Lung (tissue), 12 donors: Measurements from ENCODE around the gene HCRTR1. TPM values are rescaled to one million over a fixed set of nuclear protein-coding genes. Genes with fewer than 3 reads are reported as not detected.

Experiments used
- ATAC-seq: fragments of 200-7000 bp; cut with Tn5 transposase; one replicate; pipeline ENCODE4 v1.9.1; 2020; ENCODE audit warnings: moderate number of reproducible peaks; ENCODE audit not compliant: insufficient read depth, low FRiP score
- DNase-seq, 3 donors: peaks; one replicate each; pipeline ENCODE4 v3.0.0-alpha.2; 2013 to 2017
- H3K27ac ChIP-seq, 2 donors: one replicate each; pipeline ENCODE4 v1.5.1; 2013; ENCODE audit warnings: mild to moderate bottlenecking in 2 of 2, moderate library complexity in 2 of 2, control low read depth in 1 of 2, inconsistent platforms in 1 of 2, low read depth in 1 of 2, low read length in 1 of 2
- H3K27me3 ChIP-seq, 3 donors: one replicate each; pipeline ENCODE4 v1.5.1; 2013; ENCODE audit warnings: low read length in 2 of 3; ENCODE audit not compliant: control insufficient read depth in 3 of 3, insufficient read depth in 3 of 3
- H3K36me3 ChIP-seq, 4 donors: one replicate each; pipeline ENCODE4 v1.5.1; 2013; ENCODE audit warnings: low read length in 4 of 4, mild to moderate bottlenecking in 1 of 4, moderate library complexity in 1 of 4; ENCODE audit not compliant: control insufficient read depth in 4 of 4, insufficient read depth in 4 of 4
- H3K4me1 ChIP-seq, 5 donors: one replicate each; pipeline ENCODE4 v1.5.1; 2013; ENCODE audit warnings: low read length in 5 of 5, mild to moderate bottlenecking in 2 of 5, moderate library complexity in 1 of 5; ENCODE audit not compliant: control insufficient read depth in 5 of 5, insufficient read depth in 5 of 5
- H3K4me3 ChIP-seq: one replicate; pipeline ENCODE4 v1.5.1; 2013; ENCODE audit warnings: mild to moderate bottlenecking, control low read depth, moderate library complexity
- H3K9ac ChIP-seq, 2 donors: one replicate each; pipeline ENCODE4 v1.5.1; 2013; ENCODE audit warnings: low read length in 2 of 2, control low read depth in 1 of 2; ENCODE audit not compliant: insufficient read depth in 1 of 2
- H3K9me3 ChIP-seq, 4 donors: one replicate each; pipeline ENCODE4 v1.5.1; 2013; ENCODE audit warnings: low read length in 3 of 4, mild to moderate bottlenecking in 1 of 4, moderate library complexity in 1 of 4; ENCODE audit not compliant: control insufficient read depth in 4 of 4, insufficient read depth in 3 of 4
- WGBS, 2 donors: extraction: QIAGEN DNeasy Blood & Tissue Kit; methylation state at CpG; one replicate each; pipeline ENCODE4 v1.1.7; 2013; 5-methylcytosine and 5-hydroxymethylcytosine counted together
- polyA plus RNA-seq, 2 donors: library from polyadenylated mRNA; stranded (reverse); fragments of 200-250 nt; gene quantifications; one replicate each; pipeline ENCODE4 v1.2.1, GENCODE V29; 2013
- total RNA-seq, 2 donors: library from RNA; depleted of rRNA in 1 of 2; stranded (reverse); fragments of >200 nt in 1 of 2; gene quantifications; one replicate each; pipeline ENCODE4 v1.2.1, GENCODE V29; 2014 to 2021
- TF ChIP-seq, protein P1 (sequence below): IDR thresholded peaks from 2 replicates; pipeline ENCODE4 v1.5.1; 2012; ENCODE audit warnings: mild to moderate bottlenecking; ENCODE audit errors: control extremely low read depth, extremely low read depth
- donor health status: control.
- donor health status: control.
- donor health status: Bipolar disorder and iron deficiency.
- donor health status: healthy.
- donor health status: DM: yes; HTN: yes; CAD: no.

The HCRTR1 gene
- total and polyA plus RNA-seq, 4 donors, result 0.08 to 0.14 TPM; not detected in 2

DNA sequence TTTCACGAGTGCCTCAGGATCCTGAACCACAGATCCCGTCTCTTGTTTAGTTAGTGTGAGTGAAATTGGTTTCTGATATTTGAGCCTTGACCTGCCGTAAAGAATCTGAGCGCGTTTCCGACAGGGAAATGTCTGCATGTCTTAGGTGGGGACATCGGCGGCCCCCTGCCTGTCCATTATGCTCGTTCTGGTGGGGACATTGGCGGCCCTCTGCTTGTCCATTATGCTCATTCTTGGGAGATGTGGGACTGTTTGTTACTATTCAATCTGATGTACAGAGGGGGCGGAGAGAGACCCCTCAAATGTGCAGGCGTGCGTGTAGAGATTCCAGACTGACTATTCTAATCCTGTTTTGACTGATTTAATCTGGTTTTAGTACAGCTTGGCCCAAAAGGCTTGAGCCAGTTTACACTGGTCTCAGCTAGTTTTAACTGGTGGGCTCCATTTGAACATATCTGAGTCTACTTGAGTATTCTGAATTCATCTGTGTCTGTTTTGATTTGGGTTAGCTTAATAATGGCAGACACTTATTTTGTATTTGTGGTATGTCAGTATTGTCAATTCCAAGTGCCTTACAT lies 47.8 kb upstream of the HCRTR1 start:
- Histone ChIP-seq H3K4me1 (peaks cover 3 to 21% (median 6%) of the 10 kb centered on the region in 5 donors), H3K36me3 (no peaks in the 10 kb centered on the region), H3K9ac (no peak overlapping the region), H3K27ac (peak overlapping the region in 1 of 2 donors; percentile 4), H3K9me3 (no peaks in the 10 kb centered on the region), H3K27me3 (no peaks in the 10 kb centered on the region), H3K4me3 (no peak overlapping the region)
- WGBS, 2 donors, result 92 to 93% methylated on average over 13 of the region's 13 CpGs
- no peak for ATAC-seq
- TF ChIP-seq, protein P1, sequence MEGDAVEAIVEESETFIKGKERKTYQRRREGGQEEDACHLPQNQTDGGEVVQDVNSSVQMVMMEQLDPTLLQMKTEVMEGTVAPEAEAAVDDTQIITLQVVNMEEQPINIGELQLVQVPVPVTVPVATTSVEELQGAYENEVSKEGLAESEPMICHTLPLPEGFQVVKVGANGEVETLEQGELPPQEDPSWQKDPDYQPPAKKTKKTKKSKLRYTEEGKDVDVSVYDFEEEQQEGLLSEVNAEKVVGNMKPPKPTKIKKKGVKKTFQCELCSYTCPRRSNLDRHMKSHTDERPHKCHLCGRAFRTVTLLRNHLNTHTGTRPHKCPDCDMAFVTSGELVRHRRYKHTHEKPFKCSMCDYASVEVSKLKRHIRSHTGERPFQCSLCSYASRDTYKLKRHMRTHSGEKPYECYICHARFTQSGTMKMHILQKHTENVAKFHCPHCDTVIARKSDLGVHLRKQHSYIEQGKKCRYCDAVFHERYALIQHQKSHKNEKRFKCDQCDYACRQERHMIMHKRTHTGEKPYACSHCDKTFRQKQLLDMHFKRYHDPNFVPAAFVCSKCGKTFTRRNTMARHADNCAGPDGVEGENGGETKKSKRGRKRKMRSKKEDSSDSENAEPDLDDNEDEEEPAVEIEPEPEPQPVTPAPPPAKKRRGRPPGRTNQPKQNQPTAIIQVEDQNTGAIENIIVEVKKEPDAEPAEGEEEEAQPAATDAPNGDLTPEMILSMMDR, result no peak
- no peak for DNase-seq

DNA sequence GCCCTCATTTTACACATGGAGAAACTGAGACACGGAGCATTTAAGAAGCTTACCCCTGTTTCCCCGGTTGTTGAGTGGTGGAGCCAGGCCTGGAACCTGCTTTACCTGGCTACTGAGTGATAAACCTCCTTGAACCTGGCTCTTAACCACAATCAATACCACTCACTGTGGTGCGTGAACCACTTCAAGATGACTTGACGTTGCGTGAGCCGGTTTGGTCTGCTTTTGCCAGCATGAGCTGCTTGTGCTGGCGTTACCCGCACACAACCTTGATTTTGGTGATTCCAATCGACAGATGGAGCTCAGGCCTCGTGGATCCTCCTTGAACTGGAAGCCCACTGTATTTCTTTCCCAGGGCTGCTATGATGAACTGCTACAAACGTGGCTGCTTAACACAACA lies 47.3 kb upstream of the HCRTR1 start:
- H3K36me3 ChIP-seq, result no peaks in the 10 kb centered on the region
- no peak overlapping the region for H3K27ac ChIP-seq
- WGBS, 2 donors, result 81 to 86% methylated on average over 11 of the region's 11 CpGs
- no peak overlapping the region for H3K4me3 ChIP-seq
- ATAC-seq (no peak), DNase-seq (no peak)
- H3K4me1 ChIP-seq, result peaks cover 3 to 22% (median 6%) of the 10 kb centered on the region in 5 donors
- H3K9ac ChIP-seq, result no peak overlapping the region
- no peaks in the 10 kb centered on the region for H3K27me3 ChIP-seq
- no peaks in the 10 kb centered on the region for H3K9me3 ChIP-seq
- TF ChIP-seq, protein P1, result no peak

DNA sequence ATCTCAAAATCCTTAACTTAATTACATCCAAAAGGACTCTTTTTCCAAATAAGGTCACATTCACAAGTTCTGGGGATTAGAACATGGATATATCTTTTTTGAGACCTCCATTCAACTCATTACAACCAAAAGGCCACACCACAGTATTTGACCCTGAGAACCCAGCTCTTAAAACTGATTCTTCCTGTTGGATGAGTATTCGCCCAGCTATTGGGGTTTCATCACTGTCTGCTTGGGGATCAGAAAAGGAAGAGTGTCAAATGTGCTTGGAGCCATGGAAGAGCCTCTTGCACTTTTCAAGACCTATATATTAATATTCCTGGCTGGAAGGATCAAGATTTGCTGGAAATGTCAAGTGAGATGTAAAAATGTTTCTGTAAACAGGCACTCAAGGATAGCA lies 46.6 kb upstream of the HCRTR1 start:
- DNase-seq (no peak), ATAC-seq (no peak)
- H3K27ac ChIP-seq, result no peak overlapping the region
- no peaks in the 10 kb centered on the region for H3K9me3 ChIP-seq
- TF ChIP-seq, protein P1, result no peak
- H3K4me3 ChIP-seq, result no peak overlapping the region
- 59 to 63% methylated on average over 1 of the region's 1 CpG for WGBS, 2 donors
- H3K4me1 ChIP-seq, result peaks cover 3 to 26% (median 7%) of the 10 kb centered on the region in 5 donors
- no peak overlapping the region for H3K9ac ChIP-seq
- no peaks in the 10 kb centered on the region for H3K36me3 ChIP-seq
- no peaks in the 10 kb centered on the region for H3K27me3 ChIP-seq
